Parathyroid adenoma (tissue), 2 donors: ENCODE data around the gene OR56B1.

Experiments used
- H2AFZ ChIP-seq: fragments of 300-600 bp; sonication (generic); one replicate; pipeline ENCODE4 v1.7.0; 2017; ENCODE audit warnings: antibody characterized with exemption, mild to moderate bottlenecking
- H3K27ac ChIP-seq: fragments of 300-600 bp; sonication (generic); one replicate; pipeline ENCODE4 v1.7.0; 2017
- H3K27me3 ChIP-seq: fragments of 300-600 bp; sonication (generic); one replicate; pipeline ENCODE4 v1.7.0; 2017; ENCODE audit warnings: low read length; ENCODE audit not compliant: control insufficient read depth, insufficient read depth
- H3K36me3 ChIP-seq: fragments of 300-600 bp; sonication (generic); one replicate; pipeline ENCODE4 v1.7.0; 2017; ENCODE audit warnings: low read length; ENCODE audit not compliant: control insufficient read depth, insufficient read depth
- H3K4me1 ChIP-seq: fragments of 300-600 bp; sonication (generic); one replicate; pipeline ENCODE4 v1.7.0; 2017; ENCODE audit warnings: control low read depth
- H3K4me2 ChIP-seq: fragments of 300-600 bp; sonication (generic); one replicate; pipeline ENCODE4 v1.7.0; 2017; ENCODE audit warnings: low read length
- H3K4me3 ChIP-seq: fragments of 300-600 bp; sonication (generic); one replicate; pipeline ENCODE4 v1.7.0; 2017; ENCODE audit warnings: low read depth, low read length
- H3K79me2 ChIP-seq: fragments of 300-600 bp; sonication (generic); one replicate; pipeline ENCODE4 v1.7.0; 2017; ENCODE audit warnings: control low read depth
- H3K9ac ChIP-seq: fragments of 300-600 bp; sonication (generic); one replicate; pipeline ENCODE4 v1.7.0; 2017; ENCODE audit warnings: mild to moderate bottlenecking
- H3K9me3 ChIP-seq: fragments of 300-600 bp; sonication (generic); one replicate; pipeline ENCODE4 v1.7.0; 2017; ENCODE audit warnings: low read length; ENCODE audit not compliant: control insufficient read depth
- TF ChIP-seq, protein P1 (sequence below): fragments of 300-600 bp; sonication (generic); IDR thresholded peaks from one replicate; pipeline ENCODE4 v1.7.0; 2017; ENCODE audit warnings: antibody characterized with exemption, mild to moderate bottlenecking
- donor health status: primary hyperparathyroidism.

OR56B1 gene, protein sequence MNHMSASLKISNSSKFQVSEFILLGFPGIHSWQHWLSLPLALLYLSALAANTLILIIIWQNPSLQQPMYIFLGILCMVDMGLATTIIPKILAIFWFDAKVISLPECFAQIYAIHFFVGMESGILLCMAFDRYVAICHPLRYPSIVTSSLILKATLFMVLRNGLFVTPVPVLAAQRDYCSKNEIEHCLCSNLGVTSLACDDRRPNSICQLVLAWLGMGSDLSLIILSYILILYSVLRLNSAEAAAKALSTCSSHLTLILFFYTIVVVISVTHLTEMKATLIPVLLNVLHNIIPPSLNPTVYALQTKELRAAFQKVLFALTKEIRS

DNA sequence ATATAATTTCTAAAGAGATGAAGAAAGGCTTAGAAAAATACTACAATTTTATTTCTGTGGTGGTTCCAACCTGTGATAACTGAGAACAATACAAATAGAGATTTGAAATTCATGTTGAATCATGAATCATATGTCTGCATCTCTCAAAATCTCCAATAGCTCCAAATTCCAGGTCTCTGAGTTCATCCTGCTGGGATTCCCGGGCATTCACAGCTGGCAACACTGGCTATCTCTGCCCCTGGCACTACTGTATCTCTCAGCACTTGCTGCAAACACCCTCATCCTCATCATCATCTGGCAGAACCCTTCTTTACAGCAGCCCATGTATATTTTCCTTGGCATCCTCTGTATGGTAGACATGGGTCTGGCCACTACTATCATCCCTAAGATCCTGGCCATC, at the start of gene OR56B1:
OR56B1 (plus strand) TSS at position 53 of the 400 bp plus-strand sequence; CDS start at position 122, 69 bp downstream.
- Histone ChIP-seq H3K4me3 (no peak within 1 kb of the TSS), H3K4me1 (no peaks in the 10 kb centered on the region)
- TF ChIP-seq, protein P1, sequence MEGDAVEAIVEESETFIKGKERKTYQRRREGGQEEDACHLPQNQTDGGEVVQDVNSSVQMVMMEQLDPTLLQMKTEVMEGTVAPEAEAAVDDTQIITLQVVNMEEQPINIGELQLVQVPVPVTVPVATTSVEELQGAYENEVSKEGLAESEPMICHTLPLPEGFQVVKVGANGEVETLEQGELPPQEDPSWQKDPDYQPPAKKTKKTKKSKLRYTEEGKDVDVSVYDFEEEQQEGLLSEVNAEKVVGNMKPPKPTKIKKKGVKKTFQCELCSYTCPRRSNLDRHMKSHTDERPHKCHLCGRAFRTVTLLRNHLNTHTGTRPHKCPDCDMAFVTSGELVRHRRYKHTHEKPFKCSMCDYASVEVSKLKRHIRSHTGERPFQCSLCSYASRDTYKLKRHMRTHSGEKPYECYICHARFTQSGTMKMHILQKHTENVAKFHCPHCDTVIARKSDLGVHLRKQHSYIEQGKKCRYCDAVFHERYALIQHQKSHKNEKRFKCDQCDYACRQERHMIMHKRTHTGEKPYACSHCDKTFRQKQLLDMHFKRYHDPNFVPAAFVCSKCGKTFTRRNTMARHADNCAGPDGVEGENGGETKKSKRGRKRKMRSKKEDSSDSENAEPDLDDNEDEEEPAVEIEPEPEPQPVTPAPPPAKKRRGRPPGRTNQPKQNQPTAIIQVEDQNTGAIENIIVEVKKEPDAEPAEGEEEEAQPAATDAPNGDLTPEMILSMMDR = no peak

DNA sequence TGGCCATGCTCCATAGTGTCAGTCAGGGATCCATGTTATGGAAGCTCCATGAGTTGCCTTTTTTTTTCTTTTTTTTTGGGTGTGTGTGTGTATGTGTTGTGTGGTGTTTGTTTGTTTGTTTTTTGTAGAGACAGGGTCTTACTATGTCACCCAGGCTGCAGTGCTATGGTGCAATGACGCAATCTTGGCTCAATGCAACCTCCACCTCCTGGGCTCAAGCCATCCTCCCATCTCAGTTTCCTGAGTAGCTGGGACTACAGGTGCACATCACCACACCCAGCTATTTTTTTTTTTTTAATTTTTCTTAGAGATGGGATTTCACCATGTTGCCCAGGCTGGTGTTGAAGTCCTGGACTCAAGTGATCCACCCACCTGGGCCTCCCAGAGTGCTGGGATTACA, 47.8 kb upstream of the OR56B1 start:
- Histone ChIP-seq H3K9ac (no peak overlapping the region), H3K79me2 (no peaks in the 10 kb centered on the region), H3K4me2 (no peak overlapping the region), H2AFZ (no peak overlapping the region), H3K4me3 (no peak overlapping the region), H3K36me3 (no peaks in the 10 kb centered on the region), H3K27me3 (no peaks in the 10 kb centered on the region), H3K4me1 (no peaks in the 10 kb centered on the region), H3K27ac (peak overlapping the region; percentile 68), H3K9me3 (no peaks in the 10 kb centered on the region)
- TF ChIP-seq, protein P1 = no peak

More for the DNA sequence above, at the start of gene OR56B1:
- H3K36me3 ChIP-seq = no peaks in the 10 kb centered on the region
- H3K27ac ChIP-seq = no peak within 1 kb of the TSS
- H2AFZ ChIP-seq = no peak within 1 kb of the TSS
- no peaks in the 10 kb centered on the region for H3K9me3 ChIP-seq
- H3K4me2 ChIP-seq = no peak within 1 kb of the TSS
- H3K79me2 ChIP-seq = no peaks in the 10 kb centered on the region
- H3K9ac ChIP-seq = no peak within 1 kb of the TSS
- H3K27me3 ChIP-seq = no peaks in the 10 kb centered on the region

DNA sequence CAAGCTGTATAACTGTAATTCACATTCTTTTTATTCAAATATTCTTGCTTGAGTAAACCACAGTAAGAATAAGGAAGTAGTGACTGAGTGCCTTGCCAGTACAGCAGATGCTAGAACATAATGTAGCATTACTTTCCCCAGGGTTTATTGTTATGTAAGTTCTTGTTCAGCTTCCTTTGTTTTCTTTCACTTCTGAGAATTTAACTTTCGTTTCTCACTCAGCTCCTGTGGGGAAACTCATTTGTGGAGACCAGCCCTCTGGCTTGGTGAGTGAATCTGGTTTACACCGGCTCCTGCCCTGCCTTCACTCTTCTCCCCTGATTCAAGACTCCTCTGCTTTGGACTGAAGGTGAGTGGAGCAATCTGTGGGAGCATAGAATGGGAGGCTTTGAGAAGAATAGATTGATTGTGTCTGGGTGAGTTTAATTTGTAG, 46.7 kb upstream of the OR56B1 start, which contains the start of gene TRIM22:
TRIM22 (plus strand) TSS at position 240 of the 433 bp plus-strand sequence. CDS start 6,443 bp downstream, outside the sequence.
- peak within 1 kb of the TSS; percentile 19 for H2AFZ ChIP-seq
- H3K27me3 ChIP-seq = no peaks in the 10 kb centered on the region
- H3K4me3 ChIP-seq = peak within 1 kb of the TSS; percentile 47
- no peak within 1 kb of the TSS for H3K9ac ChIP-seq
- H3K4me1 ChIP-seq = no peaks in the 10 kb centered on the region
- H3K9me3 ChIP-seq = no peaks in the 10 kb centered on the region
- no peaks in the 10 kb centered on the region for H3K79me2 ChIP-seq
- H3K4me2 ChIP-seq = no peak within 1 kb of the TSS
- peak within 1 kb of the TSS; percentile 68 for H3K27ac ChIP-seq
- TF ChIP-seq, protein P1 = no peak
- no peaks in the 10 kb centered on the region for H3K36me3 ChIP-seq

DNA sequence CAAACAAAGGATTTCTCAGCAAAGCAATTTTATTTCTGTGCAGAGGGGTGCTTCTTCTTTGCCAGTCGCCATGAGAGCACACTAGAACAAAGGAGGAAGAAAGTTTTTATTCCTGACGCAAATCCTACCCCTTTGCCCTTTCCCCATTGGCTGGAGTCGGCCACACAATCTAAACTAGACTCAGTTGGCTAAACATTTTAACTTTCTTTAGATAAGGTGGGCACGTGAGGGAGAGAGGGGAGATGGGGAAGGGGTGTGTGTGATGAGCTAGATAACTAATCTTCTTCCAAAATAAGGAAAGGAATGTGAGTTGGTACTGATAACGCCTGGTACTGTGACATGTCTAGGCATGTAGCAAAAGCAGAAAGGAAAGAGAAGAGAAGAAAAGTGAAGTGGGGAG, 46.0 kb upstream of the OR56B1 start:
- no peak overlapping the region for H3K9ac ChIP-seq
- no peaks in the 10 kb centered on the region for H3K4me1 ChIP-seq
- H3K79me2 ChIP-seq = no peaks in the 10 kb centered on the region
- peak overlapping the region; percentile 47 for H3K4me3 ChIP-seq
- no peaks in the 10 kb centered on the region for H3K36me3 ChIP-seq
- H3K4me2 ChIP-seq = no peak overlapping the region
- H2AFZ ChIP-seq = no peak overlapping the region
- TF ChIP-seq, protein P1 = no peak
- H3K27ac ChIP-seq = peak overlapping the region; percentile 68
- H3K27me3 ChIP-seq = no peaks in the 10 kb centered on the region
- no peaks in the 10 kb centered on the region for H3K9me3 ChIP-seq
